ENCODE results near the gene HAGH. TPM values are rescaled to one million over a fixed set of nuclear protein-coding genes. Genes with fewer than 3 reads are reported as not detected.
A peak's percentile ranks its signal among the peaks of the same experiment; 100 is the strongest.

Gene HAGH
- total RNA-seq, 2 experiments from 2014 or later = 34.9 to 45.6 TPM

DNA sequence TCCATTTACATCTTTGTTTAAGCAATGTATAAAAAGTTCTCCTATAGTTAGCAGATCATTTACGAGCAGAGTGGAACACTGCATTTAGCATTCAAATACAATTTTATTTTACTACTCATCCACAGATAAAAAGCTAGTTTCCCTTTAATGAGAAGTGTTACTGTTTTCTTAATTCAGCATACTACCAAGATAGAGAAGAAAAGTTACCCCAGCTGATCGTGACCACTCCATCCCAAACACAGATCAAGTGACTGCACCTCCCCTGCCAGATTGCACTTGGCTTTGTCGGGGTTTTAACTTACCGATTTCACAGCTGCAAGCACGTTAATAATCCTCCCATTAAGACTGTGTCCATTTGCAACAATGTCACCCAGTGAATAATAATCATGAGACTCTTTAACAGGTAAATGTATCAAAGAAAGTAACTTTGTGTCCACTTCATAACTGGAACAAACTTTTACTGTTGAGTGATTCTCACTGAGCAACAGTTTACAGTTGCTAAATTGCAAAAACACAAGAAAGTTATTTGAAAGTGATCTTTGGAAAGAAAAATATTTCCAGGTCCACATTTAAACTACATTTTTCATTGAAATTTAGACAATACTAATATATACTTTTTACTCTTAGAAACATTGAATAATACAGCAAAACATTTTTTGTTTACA is 30.9 kb upstream of the HAGH start:
- peaks cover 33% of the 10 kb centered on the region for H3K27me3 Mint-ChIP-seq
- ChIA-PET CTCF (interaction anchor here (0.6 to 1.0 kb wide), 2 partner anchors 20 to 241 kb away, joined by 3 to 4 read pairs; no protein-coding TSS in a partner anchor), POLR2A (no interaction called here)
- H3K36me3 Mint-ChIP-seq (ENCODE audit: low read depth) = no peaks in the 10 kb centered on the region
- no peak overlapping the region for H3K4me3 Mint-ChIP-seq
- H3K4me1 Mint-ChIP-seq = peaks cover 14% of the 10 kb centered on the region
- H3K9me3 Mint-ChIP-seq = no peaks in the 10 kb centered on the region
- H3K27ac Mint-ChIP-seq = no peak overlapping the region
- no peak for DNase-seq

DNA sequence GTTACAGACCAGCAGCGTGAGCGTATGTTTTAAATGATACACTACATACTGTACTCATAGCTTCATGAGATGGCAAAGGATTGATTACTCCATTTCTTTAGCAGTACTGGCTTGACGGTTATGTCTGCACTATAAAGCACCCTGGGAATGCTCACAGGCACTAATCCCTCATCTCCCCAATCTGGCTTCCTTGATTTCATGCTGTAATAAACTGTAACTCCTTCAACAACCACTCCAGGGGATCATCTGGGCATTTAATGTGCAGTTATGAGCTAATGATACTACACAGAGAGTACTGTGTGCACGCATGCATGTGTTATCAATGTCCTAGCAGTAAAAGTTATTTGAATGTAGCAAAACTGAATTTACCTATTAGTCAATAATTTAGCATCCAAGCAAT is 25.2 kb upstream of the HAGH start:
- ChIA-PET CTCF (no interaction called here), POLR2A (no interaction called here)
- Mint-ChIP-seq H3K4me3 (no peak overlapping the region), H3K27me3 (peaks cover 5% of the 10 kb centered on the region), H3K4me1 (peaks cover 14% of the 10 kb centered on the region), H3K36me3 (ENCODE audit: low read depth) (no peaks in the 10 kb centered on the region), H3K9me3 (no peaks in the 10 kb centered on the region), H3K27ac (no peak overlapping the region)
- no peak for DNase-seq

- ChIA-PET POLR2A (no interaction called here), CTCF (no interaction called here)
- Mint-ChIP-seq H3K27me3 (peaks cover 8% of the 10 kb centered on the region), H3K36me3 (ENCODE audit: low read depth) (no peaks in the 10 kb centered on the region), H3K4me1 (peaks cover 14% of the 10 kb centered on the region), H3K27ac (no peak overlapping the region), H3K4me3 (no peak overlapping the region), H3K9me3 (no peaks in the 10 kb centered on the region)
- no peak for DNase-seq
Measured at GRCh38 chr16:1850981-1851380, 24.4 kb upstream of the HAGH start.

DNA sequence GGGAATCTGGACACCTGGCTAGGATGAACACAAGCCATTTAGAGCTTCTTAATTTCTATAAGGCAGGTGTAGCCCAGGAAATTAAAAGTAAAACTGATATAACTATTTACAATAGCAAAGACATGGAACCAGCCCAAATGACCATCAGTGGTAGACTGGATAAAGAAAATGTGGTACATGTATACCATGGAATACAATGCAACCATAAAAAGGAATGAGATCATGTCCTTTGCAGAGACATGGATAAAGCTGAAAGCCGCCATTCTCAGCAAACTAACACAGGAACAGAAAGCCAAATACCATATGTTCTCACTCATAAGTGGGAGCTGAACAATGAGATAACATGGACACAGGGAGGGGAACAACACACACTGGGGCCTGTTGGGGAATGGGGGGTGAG is 19.8 kb upstream of the HAGH start:
- ChIA-PET CTCF (interaction anchor here (0.6 kb wide), 1 partner anchor 10 kb away, joined by 3 read pairs; no protein-coding TSS in a partner anchor), POLR2A (no interaction called here)
- H3K27me3 Mint-ChIP-seq = peaks cover 8% of the 10 kb centered on the region
- no peaks in the 10 kb centered on the region for H3K9me3 Mint-ChIP-seq
- no peaks in the 10 kb centered on the region for H3K36me3 Mint-ChIP-seq (ENCODE audit: low read depth)
- H3K4me3 Mint-ChIP-seq = no peak overlapping the region
- no peak overlapping the region for H3K27ac Mint-ChIP-seq
- H3K4me1 Mint-ChIP-seq = no peaks in the 10 kb centered on the region
- no peak for DNase-seq

DNA sequence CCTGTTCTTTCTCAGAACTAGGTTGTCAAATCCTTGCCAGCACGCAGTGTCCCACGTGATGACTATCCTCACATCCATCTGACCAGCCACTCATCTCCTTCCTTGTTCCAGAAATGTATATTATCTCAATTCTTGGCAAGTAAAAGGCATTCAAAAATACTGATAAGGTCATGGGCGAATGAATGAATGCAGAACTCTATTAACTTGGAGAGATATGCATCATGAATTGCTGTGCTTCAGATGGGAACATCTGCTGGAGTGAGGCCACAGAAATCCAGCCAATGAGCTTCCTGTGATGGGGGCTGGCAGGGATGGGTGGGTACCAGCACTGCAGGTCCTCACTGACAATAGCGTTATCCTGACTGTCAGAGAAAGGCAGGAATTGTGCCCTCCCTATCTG is 19.4 kb upstream of the HAGH start:
- POLR2A ChIA-PET = no interaction called here
- H3K36me3 Mint-ChIP-seq (ENCODE audit: low read depth) = no peaks in the 10 kb centered on the region
- no peak overlapping the region for H3K4me3 Mint-ChIP-seq

GRCh38 chr16:1839554-1839953 is 12.9 kb upstream of the HAGH start:
- ChIA-PET POLR2A (no interaction called here), CTCF (no interaction called here)
- H3K4me3 Mint-ChIP-seq = no peak overlapping the region
- H3K9me3 Mint-ChIP-seq = no peaks in the 10 kb centered on the region
- H3K27ac Mint-ChIP-seq = no peak overlapping the region
- DNase-seq = no peak
- H3K36me3 Mint-ChIP-seq (ENCODE audit: low read depth) = no peaks in the 10 kb centered on the region
- no peaks in the 10 kb centered on the region for H3K4me1 Mint-ChIP-seq
- H3K27me3 Mint-ChIP-seq = no peaks in the 10 kb centered on the region

More for the DNA sequence above, 19.4 kb upstream of the HAGH start:
- Mint-ChIP-seq H3K27ac (no peak overlapping the region), H3K27me3 (peaks cover 5% of the 10 kb centered on the region), H3K4me1 (no peaks in the 10 kb centered on the region), H3K9me3 (no peaks in the 10 kb centered on the region)
- CTCF ChIA-PET = interaction anchor here (0.6 kb wide), 1 partner anchor 10 kb away, joined by 3 read pairs; no protein-coding TSS in a partner anchor
- DNase-seq = no peak

DNA sequence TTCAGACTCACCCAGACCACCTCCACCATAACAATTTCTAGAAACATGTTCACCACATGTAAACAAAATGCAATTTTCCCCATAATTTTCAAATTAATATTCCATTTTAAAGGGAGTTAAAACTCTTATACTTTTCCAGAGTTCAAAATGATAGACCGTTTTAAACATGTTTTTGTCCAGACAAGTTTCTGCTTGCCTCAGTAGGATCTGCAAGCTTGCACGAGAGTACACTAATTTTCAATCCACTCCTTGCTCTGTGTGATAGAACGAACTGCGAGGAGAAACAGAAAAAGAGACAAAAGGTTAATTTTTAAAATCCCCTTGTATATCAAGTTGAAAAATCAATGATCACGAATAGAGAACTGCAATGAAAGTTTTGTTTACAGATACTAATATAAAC is 7.5 kb upstream of the HAGH start:
- Mint-ChIP-seq H3K4me3 (no peak overlapping the region), H3K27ac (peak overlapping the region; percentile 41), H3K4me1 (peaks cover 4% of the 10 kb centered on the region), H3K9me3 (no peaks in the 10 kb centered on the region), H3K27me3 (no peaks in the 10 kb centered on the region), H3K36me3 (ENCODE audit: low read depth) (no peaks in the 10 kb centered on the region)
- ChIA-PET POLR2A (no interaction called here), CTCF (no interaction called here)
- DNase-seq = no peak

- Mint-ChIP-seq H3K9me3 (no peaks in the 10 kb centered on the region), H3K36me3 (ENCODE audit: low read depth) (no peaks in the 10 kb centered on the region), H3K4me1 (peaks cover 14% of the 10 kb centered on the region), H3K4me3 (no peak overlapping the region), H3K27ac (no peak overlapping the region), H3K27me3 (no peaks in the 10 kb centered on the region)
- ChIA-PET CTCF (no interaction called here), POLR2A (interaction anchor here (0.7 kb wide), 1 partner anchor 837 kb away, joined by 3 read pairs; no protein-coding TSS in a partner anchor)
- DNase-seq = no peak
Measured at GRCh38 chr16:1832838-1833454, 6.3 kb upstream of the HAGH start.

DNA sequence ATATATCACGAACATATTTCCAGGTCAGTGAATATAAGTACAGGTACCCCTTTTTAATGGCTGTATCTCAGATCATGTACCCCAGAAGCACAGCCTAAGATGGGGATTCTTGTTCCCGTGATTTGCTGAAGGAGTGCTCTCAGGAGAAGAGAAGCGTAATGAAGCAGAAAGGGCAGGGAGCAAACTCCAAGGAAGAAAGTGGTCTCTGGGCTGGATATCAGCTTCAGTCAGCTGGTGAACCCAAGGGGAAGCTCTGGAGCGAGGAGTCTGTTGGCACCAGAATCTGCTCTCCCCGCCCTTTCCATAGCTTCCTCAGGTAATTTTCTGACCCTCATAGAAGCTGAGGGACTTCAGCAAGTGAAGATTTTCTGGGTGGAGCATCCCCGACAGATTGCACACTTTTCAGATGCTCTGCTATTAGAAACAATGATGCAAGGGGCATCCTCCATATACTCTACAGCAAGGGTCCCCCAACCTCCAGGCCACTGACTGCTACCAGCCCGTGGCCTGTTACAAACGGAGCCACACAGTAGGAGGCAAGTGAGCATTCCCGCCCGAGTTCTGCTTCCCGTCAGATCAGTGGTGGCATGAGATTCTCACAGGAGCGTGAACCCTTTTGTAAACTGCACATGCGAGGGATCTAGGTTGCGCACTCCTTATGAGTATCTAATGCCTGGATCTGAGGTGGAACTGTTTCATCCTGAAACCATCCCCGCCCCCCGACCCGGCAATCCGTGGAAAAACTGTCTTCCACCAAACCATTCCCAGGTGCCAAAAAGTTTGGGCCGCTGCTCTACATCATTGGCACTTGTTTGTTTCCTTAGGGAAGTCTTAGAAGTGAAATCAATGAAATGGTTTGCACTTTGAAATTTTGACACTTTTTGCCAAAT is 4.8 kb upstream of the HAGH start:
- ChIA-PET CTCF (no interaction called here), POLR2A (no interaction called here)
- H3K9me3 Mint-ChIP-seq = no peaks in the 10 kb centered on the region
- peaks cover 20% of the 10 kb centered on the region for H3K4me1 Mint-ChIP-seq
- no peak for DNase-seq
- H3K4me3 Mint-ChIP-seq = no peak overlapping the region
- H3K27me3 Mint-ChIP-seq = no peaks in the 10 kb centered on the region
- H3K36me3 Mint-ChIP-seq (ENCODE audit: low read depth) = no peaks in the 10 kb centered on the region
- no peak overlapping the region for H3K27ac Mint-ChIP-seq

GRCh38 chr16:1830213-1830612 is 3.6 kb upstream of the HAGH start:
- CTCF ChIA-PET = no interaction called here
- POLR2A ChIA-PET = no interaction called here

DNA sequence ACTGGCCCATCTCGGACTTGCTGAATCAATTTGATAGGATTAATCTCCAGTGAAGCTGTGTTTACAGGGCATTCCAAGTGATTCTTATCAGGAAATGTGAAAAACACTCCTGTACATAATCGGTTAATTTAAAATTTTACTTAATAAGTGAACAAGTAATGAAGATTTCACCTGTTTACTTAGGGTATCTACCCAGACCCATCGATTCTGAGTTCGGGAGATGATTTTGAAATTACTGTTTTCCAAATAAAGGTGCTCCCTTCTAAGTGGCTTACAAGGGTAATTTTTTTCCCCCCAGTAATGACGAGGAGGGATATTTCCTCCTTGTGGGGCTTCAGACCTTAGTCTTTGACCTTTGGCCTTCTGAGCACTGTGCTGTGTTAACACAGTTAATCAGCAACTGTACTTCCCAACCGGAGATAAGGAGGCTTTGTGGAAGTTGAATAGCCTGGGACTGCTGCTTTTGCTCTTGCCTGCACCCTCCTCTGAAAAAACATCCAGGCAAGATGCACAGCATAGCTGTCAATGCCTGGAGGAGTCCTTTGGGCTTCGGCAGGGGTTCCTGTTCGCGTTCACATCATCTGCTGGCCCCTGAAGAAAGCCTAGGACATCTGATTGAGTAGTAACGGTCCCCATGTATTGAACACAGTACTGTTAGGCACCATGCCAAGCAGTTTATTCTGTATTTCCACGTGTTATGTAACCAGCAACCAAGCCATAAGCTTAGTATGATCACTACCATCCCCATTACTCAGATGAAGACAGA is 2.2 kb upstream of the HAGH start:
- H3K36me3 Mint-ChIP-seq (ENCODE audit: low read depth) = no peaks in the 10 kb centered on the region
- H3K9me3 Mint-ChIP-seq = no peaks in the 10 kb centered on the region
- H3K4me3 Mint-ChIP-seq = peak overlapping the region; percentile 94
- ChIA-PET POLR2A (interaction anchor here (0.5 kb wide), 1 partner anchor 9 kb away, joined by 5 read pairs; no protein-coding TSS in a partner anchor), CTCF (no interaction called here)
- no peaks in the 10 kb centered on the region for H3K27me3 Mint-ChIP-seq
- DNase-seq = no peak
- H3K27ac Mint-ChIP-seq = peak overlapping the region; percentile 62
- H3K4me1 Mint-ChIP-seq = peaks cover 35% of the 10 kb centered on the region

More at GRCh38 chr16:1830213-1830612, 3.6 kb upstream of the HAGH start:
- Mint-ChIP-seq H3K4me1 (peaks cover 26% of the 10 kb centered on the region), H3K27me3 (no peaks in the 10 kb centered on the region), H3K9me3 (no peaks in the 10 kb centered on the region), H3K36me3 (ENCODE audit: low read depth) (no peaks in the 10 kb centered on the region), H3K4me3 (no peak overlapping the region), H3K27ac (no peak overlapping the region)
- no peak for DNase-seq

- Mint-ChIP-seq H3K9me3 (no peaks in the 10 kb centered on the region), H3K27ac (peak overlapping the region; percentile 86), H3K4me3 (peak overlapping the region; percentile 81), H3K27me3 (no peaks in the 10 kb centered on the region), H3K4me1 (peaks cover 37% of the 10 kb centered on the region), H3K36me3 (ENCODE audit: low read depth) (no peaks in the 10 kb centered on the region)
- DNase-seq = peak; percentile 63
- POLR2A ChIA-PET = no interaction called here
- CTCF ChIA-PET = interaction anchor here (1.4 to 2.6 kb wide), 3 partner anchors 12 to 133 kb away, joined by 3 to 6 read pairs (median 5); partner anchors contain the start of genes NDUFB10, NUBP2 and SPSB3
Measured at GRCh38 chr16:1825864-1826690, 548 bp downstream of the HAGH start.
